PC-9 (cell line): Measurements from ENCODE around the gene RGS6.

Experiments
- CTCF ChIP-seq: fragments of 200-600 bp; sonication (generic); conservative IDR thresholded peaks from 2 replicates; pipeline ENCODE4 v1.6.1; 2017; ENCODE audit warnings: mixed run types, antibody characterized with exemption, mild to moderate bottlenecking, moderate library complexity
- EZH2 ChIP-seq: fragments of 200-600 bp; sonication (generic); IDR thresholded peaks from 2 replicates; pipeline ENCODE4 v1.8.0; 2017; ENCODE audit warnings: antibody characterized with exemption, low read depth

GRCh38 chr14:72111911-72112310, 179.7 kb downstream of the RGS6 start:
- TF ChIP-seq CTCF (no peak), EZH2 (no peak)
